Body of pancreas (tissue), 4 donors: Measurements from ENCODE around the gene ADGRL1. TPM values are rescaled to one million over a fixed set of nuclear protein-coding genes. Genes with fewer than 3 reads are reported as not detected.
"Not testable (repeated sequence)": the region's sequence is repeated elsewhere in the genome, so short reads cannot be mapped to it uniquely, and the experiment has no call there.

Source experiments
- ATAC-seq: fragments of 150-250 bp; one replicate; pipeline ENCODE4 v1.9.1; 2016
- DNase-seq, 4 donors: peaks; one replicate each; pipeline ENCODE4 v3.0.0-alpha.2; 2019
- H3K27ac ChIP-seq, 4 donors: fragments of 200-600 bp; sonication (generic); 1 replicate in 3 of 4; 2 replicates in 1 of 4; pipeline versions ENCODE4 v1.5.1 to v1.6.1; 2016 to 2019; ENCODE audit warnings: mild to moderate bottlenecking in 1 of 4, mixed read lengths in 1 of 4, moderate library complexity in 1 of 4
- H3K27me3 ChIP-seq, 2 donors: fragments of 200-600 bp; sonication (generic); one replicate each; pipeline ENCODE4 v1.6.0; 2016; ENCODE audit warnings: mild to moderate bottlenecking in 1 of 2
- H3K36me3 ChIP-seq, 2 donors: fragments of 200-600 bp; sonication (generic); replicated peaks in 1 of 2; 2 replicates each; pipeline ENCODE4 v1.5.1; 2016; ENCODE audit warnings: low read depth in 2 of 2; ENCODE audit not compliant: insufficient read depth in 1 of 2
- H3K4me1 ChIP-seq: fragments of 200-600 bp; sonication (generic); one replicate; pipeline ENCODE4 v1.6.0; 2016
- H3K4me3 ChIP-seq, 2 donors: fragments of 200-600 bp; sonication (generic); 1 replicate in 1 of 2; 2 replicates in 1 of 2; pipeline ENCODE4 v1.5.1; 2016 to 2019
- H3K9me3 ChIP-seq, 3 donors: fragments of 200-600 bp; sonication (generic); 1 replicate in 2 of 3; 2 replicates in 1 of 3; pipeline ENCODE4 v1.5.1; 2016
- POLR2A ChIP-seq, 3 donors: fragments of 450-650 bp; IDR thresholded peaks; one replicate each; pipeline ENCODE4 v1.6.1; 2016; ENCODE audit warnings: antibody characterized with exemption in 3 of 3, mild to moderate bottlenecking in 2 of 3
- WGBS, 2 donors: methylation state at CpG; one replicate each; pipeline ENCODE4 v1.1.5; 2017; 5-methylcytosine and 5-hydroxymethylcytosine counted together
- intact Hi-C: fragments of 100-400 bp; cut with DNase I; formaldehyde crosslinking; loops from one replicate; pipeline ENCODE4 v1.15.1; 2023
- total RNA-seq, 2 donors: library from RNA; depleted of rRNA; stranded (reverse); fragments of >200 nt; gene quantifications; one replicate each; pipeline ENCODE4 v1.1.0, GENCODE V29; 2016
- TF ChIP-seq, protein P1 (sequence below), 7 experiments: fragments of 450-650 bp in 4 of 7; fragments of 200-600 bp in 3 of 7; sonication (generic) in 3 of 7; IDR thresholded peaks; one replicate each; pipeline ENCODE4 v1.5.1; 2016 to 2019; ENCODE audit warnings: antibody characterized with exemption in 7 of 7

Gene ADGRL1
- total RNA-seq, 2 donors from 2014 or later, result 12.5 to 16.5 TPM

DNA sequence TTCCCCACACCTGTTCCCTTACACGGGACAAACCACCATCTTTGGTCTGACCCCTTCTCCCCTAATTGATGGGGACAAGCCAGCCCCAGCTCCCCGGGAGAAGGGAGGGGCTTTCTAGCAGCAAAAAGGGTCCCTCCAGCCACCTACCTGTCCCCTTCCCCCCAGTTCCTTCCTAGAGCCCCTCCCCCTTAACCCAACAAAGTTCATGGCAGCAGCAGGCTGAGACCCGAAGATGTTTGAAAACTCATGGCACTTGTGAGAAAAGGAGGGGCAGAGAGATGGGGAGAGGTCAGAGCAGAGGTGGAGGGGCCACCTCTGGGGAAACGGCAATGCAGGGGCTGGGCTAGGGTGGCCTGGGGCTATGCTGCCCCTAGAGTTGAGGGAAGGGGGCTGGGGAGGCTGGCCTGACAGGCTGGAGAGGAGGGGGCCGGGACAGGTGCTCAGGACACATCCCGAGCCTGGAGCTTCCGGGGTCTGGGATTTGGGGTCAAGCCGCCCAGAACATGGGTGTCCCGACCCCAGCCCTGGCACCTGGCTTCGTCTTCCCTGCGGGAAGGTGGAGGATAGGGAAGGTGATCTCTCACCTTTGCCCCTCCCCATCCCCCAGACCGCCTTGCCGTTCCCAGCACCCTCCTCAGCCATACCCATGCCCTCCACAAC, 57.1 kb downstream of the ADGRL1 start:
- WGBS, 2 donors, result 48 to 49% methylated on average over 11 to 13 of the region's 13 CpGs
- Histone ChIP-seq H3K27ac (peak overlapping the region in 1 of 4 donors; percentile 16), H3K4me1 (peaks cover 6% of the 10 kb centered on the region), H3K27me3 (no peaks in the 10 kb centered on the region), H3K36me3 (no peaks in the 10 kb centered on the region), H3K4me3 (no peak overlapping the region), H3K9me3 (no peaks in the 10 kb centered on the region)
- TF ChIP-seq POLR2A (IDR thresholded peaks at IDR 0.05), result no peak
- TF ChIP-seq, protein P1, sequence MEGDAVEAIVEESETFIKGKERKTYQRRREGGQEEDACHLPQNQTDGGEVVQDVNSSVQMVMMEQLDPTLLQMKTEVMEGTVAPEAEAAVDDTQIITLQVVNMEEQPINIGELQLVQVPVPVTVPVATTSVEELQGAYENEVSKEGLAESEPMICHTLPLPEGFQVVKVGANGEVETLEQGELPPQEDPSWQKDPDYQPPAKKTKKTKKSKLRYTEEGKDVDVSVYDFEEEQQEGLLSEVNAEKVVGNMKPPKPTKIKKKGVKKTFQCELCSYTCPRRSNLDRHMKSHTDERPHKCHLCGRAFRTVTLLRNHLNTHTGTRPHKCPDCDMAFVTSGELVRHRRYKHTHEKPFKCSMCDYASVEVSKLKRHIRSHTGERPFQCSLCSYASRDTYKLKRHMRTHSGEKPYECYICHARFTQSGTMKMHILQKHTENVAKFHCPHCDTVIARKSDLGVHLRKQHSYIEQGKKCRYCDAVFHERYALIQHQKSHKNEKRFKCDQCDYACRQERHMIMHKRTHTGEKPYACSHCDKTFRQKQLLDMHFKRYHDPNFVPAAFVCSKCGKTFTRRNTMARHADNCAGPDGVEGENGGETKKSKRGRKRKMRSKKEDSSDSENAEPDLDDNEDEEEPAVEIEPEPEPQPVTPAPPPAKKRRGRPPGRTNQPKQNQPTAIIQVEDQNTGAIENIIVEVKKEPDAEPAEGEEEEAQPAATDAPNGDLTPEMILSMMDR (IDR thresholded peaks at IDR 0.05), result no peak
- intact Hi-C loops, result no loop called here
- DNase-seq, result no peak
- no peak for ATAC-seq

GRCh38 chr19:14147797-14148605, 58.0 kb downstream of the ADGRL1 start:
- Histone ChIP-seq H3K27me3 (no peaks in the 10 kb centered on the region), H3K27ac (peak overlapping the region in 1 of 4 donors; percentile 34), H3K4me1 (peaks cover 6% of the 10 kb centered on the region), H3K36me3 (no peaks in the 10 kb centered on the region), H3K4me3 (no peak overlapping the region), H3K9me3 (no peaks in the 10 kb centered on the region)
- intact Hi-C loops, result no loop called here
- TF ChIP-seq, protein P1 (IDR thresholded peaks at IDR 0.05), result peak; percentile 49 to 84 (median 74)
- TF ChIP-seq POLR2A (IDR thresholded peaks at IDR 0.05), result no peak
- ATAC-seq (peak; percentile 79), DNase-seq (peak; percentile 65 to 77 (median 68))
- 26 to 29% methylated on average over 19 to 20 of the region's 20 CpGs for WGBS, 2 donors

DNA sequence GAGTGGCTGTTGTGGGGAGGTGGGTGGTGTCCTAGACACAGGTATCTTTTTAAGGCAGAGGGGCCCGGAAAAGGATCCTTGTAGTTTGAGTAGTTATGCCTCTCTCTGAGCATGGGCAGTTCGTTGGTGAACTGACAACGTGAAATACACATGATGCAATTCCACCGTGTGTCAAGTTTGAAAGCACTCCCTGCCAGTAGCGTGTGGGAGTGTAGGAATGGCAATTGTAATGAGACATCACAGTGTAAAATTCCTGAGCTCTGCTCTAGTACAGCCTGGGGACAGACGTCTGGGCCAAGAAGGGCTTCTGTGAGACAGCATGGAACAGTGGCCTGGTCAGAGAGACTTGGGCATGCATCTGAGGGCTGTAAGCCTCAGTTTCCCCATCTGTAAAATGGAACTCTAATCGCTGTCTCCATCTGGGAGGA, 59.2 kb downstream of the ADGRL1 start:
- TF ChIP-seq, protein P1 (IDR thresholded peaks at IDR 0.05), result no peak
- TF ChIP-seq POLR2A (IDR thresholded peaks at IDR 0.05), result no peak
- Histone ChIP-seq H3K27me3 (no peaks in the 10 kb centered on the region), H3K36me3 (no peaks in the 10 kb centered on the region), H3K4me3 (no peak overlapping the region), H3K4me1 (peaks cover 6% of the 10 kb centered on the region), H3K9me3 (no peaks in the 10 kb centered on the region), H3K27ac (no peak overlapping the region)
- 53 to 68% methylated on average over 7 of the region's 7 CpGs for WGBS, 2 donors
- ATAC-seq (no peak), DNase-seq (peak in 1 of 4 donors; percentile 18)
- intact Hi-C loops, result no loop called here

GRCh38 chr19:14146169-14146568, 59.8 kb downstream of the ADGRL1 start:
- H3K4me3 ChIP-seq, H3K36me3 ChIP-seq, H3K27ac ChIP-seq, DNase-seq, H3K4me1 ChIP-seq, H3K9me3 ChIP-seq, intact Hi-C loops, ATAC-seq, H3K27me3 ChIP-seq: not testable (repeated sequence)
- WGBS, 2 donors, result 72 to 86% methylated on average over 10 of the region's 10 CpGs

DNA sequence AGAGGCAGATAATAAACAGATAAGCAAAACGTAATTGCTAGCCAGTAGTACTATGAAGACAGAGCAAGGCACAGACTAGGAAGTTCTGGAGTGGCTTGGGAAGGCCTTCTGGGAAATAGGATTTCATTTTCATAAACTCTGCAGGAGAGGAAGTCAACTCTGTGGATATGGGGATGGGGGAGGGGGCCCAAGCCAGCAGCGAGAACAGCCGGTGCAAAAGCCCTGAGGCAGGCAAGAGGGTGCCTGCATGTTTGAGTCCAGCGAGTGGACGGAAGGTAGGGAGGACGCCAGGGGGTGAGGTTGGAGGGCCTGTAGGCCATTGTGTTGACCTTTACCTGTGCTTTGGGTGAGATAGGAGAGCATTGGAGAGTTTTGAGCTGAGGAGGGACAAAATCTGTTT, 60.6 kb downstream of the ADGRL1 start:
- DNase-seq (no peak), ATAC-seq (no peak)
- Histone ChIP-seq H3K27ac (no peak overlapping the region), H3K27me3 (no peaks in the 10 kb centered on the region), H3K36me3 (no peaks in the 10 kb centered on the region), H3K4me3 (no peak overlapping the region), H3K9me3 (no peaks in the 10 kb centered on the region), H3K4me1 (peaks cover 6% of the 10 kb centered on the region)
- WGBS, 2 donors, result 76 to 84% methylated on average over 6 of the region's 6 CpGs
- TF ChIP-seq, protein P1 (IDR thresholded peaks at IDR 0.05), result no peak
- TF ChIP-seq POLR2A (IDR thresholded peaks at IDR 0.05), result no peak
- intact Hi-C loops, result no loop called here
